Endothelial cell of umbilical vein (primary cell): ENCODE results near the gene NUAK1. TPM values are rescaled to one million over a fixed set of nuclear protein-coding genes. Genes with fewer than 3 reads are reported as not detected.

ENCODE experiments used
- BruUV-seq: library from RNA; stranded (reverse); fragments of 400-500 nt; replicated peaks from 2 replicates; lab custom pipeline; 2021; lab: Mats Ljungman, UMichigan
- CTCF ChIA-PET: fragments of 300-600, 350-600 bp; sonication (Branson Sonifier 250); formaldehyde crosslinking; loops from one replicate; lab custom pipeline; 2021; ENCODE audit warnings: antibody characterized with exemption, inconsistent platforms; lab: Charles Lee
- POLR2A ChIA-PET: fragments of 300-600, 350-600 bp; sonication (Branson Sonifier 250); formaldehyde crosslinking; loops from one replicate; lab custom pipeline; 2021; ENCODE audit warnings: antibody characterized with exemption, inconsistent platforms; lab: Charles Lee
- DNase-seq: peaks from one replicate; pipeline ENCODE4 v3.0.0-alpha.2; 2011; ENCODE audit warnings: low read depth, low spot score
- FAIRE-seq: peaks from 2 replicates; lab custom pipeline; 2011; peaks lifted over from hg19 to GRCh38; lab: Jason Lieb, UNC
- H2AFZ ChIP-seq: 2 replicates; pipeline ENCODE4 v1.6.0; 2012; ENCODE audit warnings: low read depth, low read length, control low read depth, inconsistent platforms
- H3K27ac ChIP-seq: 2 replicates; pipeline ENCODE4 v1.5.1; 2011; ENCODE audit warnings: low read depth, mild to moderate bottlenecking, control low read depth, low read length, moderate library complexity; ENCODE audit not compliant: insufficient read depth
- H3K27me3 ChIP-seq, 2 experiments: 2 replicates each; pipeline versions ENCODE4 v1.6.0 to v1.6.1; 2011; ENCODE audit warnings: low read length in 2 of 2, mixed read lengths in 1 of 2; ENCODE audit not compliant: control insufficient read depth in 2 of 2, insufficient read depth in 2 of 2
- H3K36me3 ChIP-seq, 2 experiments: 2 replicates in 1 of 2; 3 replicates in 1 of 2; pipeline ENCODE4 v1.5.1; 2011; ENCODE audit warnings: low read length in 2 of 2, mild to moderate bottlenecking in 1 of 2, moderate library complexity in 1 of 2; ENCODE audit not compliant: control insufficient read depth in 2 of 2, insufficient read depth in 2 of 2; ENCODE audit errors: extremely low read depth in 1 of 2
- H3K4me1 ChIP-seq: 3 replicates; pipeline ENCODE4 v1.5.1; 2011; ENCODE audit warnings: mild to moderate bottlenecking, low read length; ENCODE audit not compliant: control insufficient read depth, insufficient read depth; ENCODE audit errors: extremely low read depth
- H3K4me2 ChIP-seq: 2 replicates; pipeline ENCODE4 v1.6.1; 2011; ENCODE audit warnings: low read length, control low read depth, mixed read lengths; ENCODE audit not compliant: insufficient read depth
- H3K4me3 ChIP-seq, 3 experiments: fragments of 200-600 bp in 1 of 3; sonication (generic), shearing (Covaris generic) in 1 of 3; replicated peaks in 1 of 3; 2 replicates each; pipeline ENCODE4 v1.5.1; 2011 to 2016; ENCODE audit warnings: control low read depth in 3 of 3, low read length in 3 of 3, mild to moderate bottlenecking in 2 of 3, inconsistent platforms in 1 of 3, low read depth in 1 of 3, moderate library complexity in 1 of 3; ENCODE audit not compliant: insufficient read depth in 1 of 3
- H3K79me2 ChIP-seq: 2 replicates; pipeline ENCODE4 v1.6.0; 2012; ENCODE audit warnings: low read length, inconsistent platforms; ENCODE audit not compliant: control insufficient read depth, insufficient read depth
- H3K9ac ChIP-seq: replicated peaks from 2 replicates; pipeline ENCODE3; 2011; ENCODE audit warnings: low read length, control low read depth; ENCODE audit not compliant: insufficient read depth; ENCODE audit errors: extremely low read depth
- H3K9me1 ChIP-seq: replicated peaks from 3 replicates; pipeline ENCODE4 v1.6.0; 2011; ENCODE audit warnings: mild to moderate bottlenecking, low read length; ENCODE audit not compliant: control insufficient read depth, insufficient read depth; ENCODE audit errors: extremely low read depth
- H3K9me3 ChIP-seq: replicated peaks from 2 replicates; pipeline ENCODE4 v1.5.1; 2012; ENCODE audit warnings: low read length, inconsistent platforms; ENCODE audit not compliant: control insufficient read depth, insufficient read depth
- H4K20me1 ChIP-seq: replicated peaks from 2 replicates; pipeline ENCODE3; 2011; ENCODE audit warnings: mild to moderate bottlenecking, low read length; ENCODE audit not compliant: control insufficient read depth, insufficient read depth; ENCODE audit errors: extremely low read depth
- EZH2 ChIP-seq: IDR thresholded peaks from 2 replicates; pipeline ENCODE4 v1.6.1; 2012; ENCODE audit warnings: borderline replicate concordance, low read depth, mild to moderate bottlenecking, moderate library complexity, low read length, inconsistent platforms; ENCODE audit not compliant: severe bottlenecking
- FOS ChIP-seq: IDR thresholded peaks from 2 replicates; pipeline ENCODE4 v1.6.1; 2011; ENCODE audit warnings: mild to moderate bottlenecking, low read length, moderate library complexity, borderline replicate concordance; ENCODE audit not compliant: insufficient read depth
- GATA2 ChIP-seq: IDR thresholded peaks from 2 replicates; pipeline ENCODE4 v1.7.0; 2011; ENCODE audit warnings: low read depth, mild to moderate bottlenecking, moderate library complexity, mixed read lengths, low read length; ENCODE audit not compliant: insufficient read length, insufficient read depth
- JUN ChIP-seq: IDR thresholded peaks from 2 replicates; pipeline ENCODE4 v1.6.1; 2011; ENCODE audit warnings: borderline replicate concordance, low read depth; ENCODE audit not compliant: insufficient read length, insufficient read depth
- MYC ChIP-seq: IDR thresholded peaks from one replicate; pipeline ENCODE4 v1.6.1; 2011; ENCODE audit warnings: mild to moderate bottlenecking, low read depth, low read length
- POLR2A ChIP-seq: IDR thresholded peaks from 2 replicates; pipeline ENCODE4 v1.6.1; 2012; ENCODE audit warnings: low read depth, mild to moderate bottlenecking, control low read depth, low read length
- POLR2AphosphoS5 ChIP-seq: IDR thresholded peaks from 2 replicates; pipeline ENCODE4 v1.6.1; 2012; ENCODE audit warnings: low read depth, mild to moderate bottlenecking, control low read depth, low read length, moderate library complexity; ENCODE audit not compliant: insufficient read depth
- dilution Hi-C: fragments of 300-500 bp; cut with MboI; formaldehyde crosslinking; loops from one replicate; pipeline ENCODE4 v1.15.0; 2019; ENCODE audit warnings: low sequenced_read_pairs; ENCODE audit not compliant: extremely low pct_ligation_motif_present
- intact Hi-C: fragments of 100-400 bp; cut with micrococcal nuclease; formaldehyde crosslinking; loops from one replicate; pipeline ENCODE4 v1.10.0; 2022
- polyA plus RNA-seq, 4 experiments: library from polyadenylated mRNA; depleted of rRNA in 3 of 4; stranded (reverse) in 3 of 4; unstranded in 1 of 4; fragments of >200 nt; gene quantifications; 2 replicates each; pipeline versions ENCODE4 v1.2.1 to v1.2.3, GENCODE V29; 2011 to 2012; ENCODE audit warnings: missing spikeins in 1 of 4
- total RNA-seq: library from RNA; stranded (reverse); gene quantifications from 2 replicates; pipeline ENCODE4 v1.2.3, GENCODE V29; 2021
- TF ChIP-seq, protein P1 (sequence below), 2 donors: IDR thresholded peaks; 1 replicate in 1 of 2; 2 replicates in 1 of 2; pipeline ENCODE4 v1.5.1; 2011; ENCODE audit warnings: low read length in 2 of 2, mild to moderate bottlenecking in 2 of 2, moderate library complexity in 2 of 2, control low read depth in 1 of 2, inconsistent platforms in 1 of 2, low read depth in 1 of 2; ENCODE audit not compliant: insufficient read depth in 1 of 2; ENCODE audit errors: extremely low read depth in 1 of 2
- TF ChIP-seq, protein P2 (sequence below): IDR thresholded peaks from 2 replicates; pipeline ENCODE4 v1.6.1; 2011; ENCODE audit not compliant: insufficient read depth, insufficient read length

NUAK1 gene
- total and polyA plus RNA-seq, 2 donors (not counting 3 experiments of a cell fraction or from before 2014, with no cell fraction given): 34.2 to 39.7 TPM

DNA sequence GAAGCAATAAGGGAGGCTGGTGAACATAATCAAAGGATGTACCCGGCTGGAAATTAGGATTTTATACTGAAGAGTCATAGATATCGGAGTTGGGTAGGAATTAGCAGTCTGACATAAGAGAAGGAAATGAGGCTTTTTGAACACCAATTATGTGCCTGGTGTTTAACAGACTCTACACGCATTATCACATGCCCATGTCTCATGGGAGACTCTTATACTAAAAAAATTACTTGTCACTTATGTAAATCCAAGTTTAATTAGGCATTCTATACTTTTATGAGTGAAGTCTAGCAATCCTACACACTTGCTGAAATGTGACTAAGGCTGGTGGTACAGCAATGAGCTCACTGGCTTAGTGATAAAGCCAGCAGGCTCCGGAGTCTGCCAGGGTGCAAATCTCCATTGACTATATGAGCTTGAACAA, 93.5 kb downstream of the NUAK1 start:
- ChIA-PET POLR2A (no interaction called here), CTCF (no interaction called here)
- Histone ChIP-seq H3K9ac (no peak overlapping the region), H3K9me1 (no peaks in the 10 kb centered on the region), H3K9me3 (no peaks in the 10 kb centered on the region), H3K27me3 (no peaks in the 10 kb centered on the region), H3K4me3 (no peak overlapping the region), H3K4me1 (no peaks in the 10 kb centered on the region), H3K36me3 (no peaks in the 10 kb centered on the region), H3K27ac (no peak overlapping the region), H3K4me2 (no peak overlapping the region), H4K20me1 (no peaks in the 10 kb centered on the region), H3K79me2 (no peaks in the 10 kb centered on the region), H2AFZ (no peak overlapping the region)
- DNase-seq (no peak), FAIRE-seq (no peak)
- intact Hi-C loops: no loop called here
- BruUV-seq: no TSS peak
- dilution Hi-C loops: no loop called here
- TF ChIP-seq JUN: no peak
- TF ChIP-seq POLR2AphosphoS5: no peak
- no peak for TF ChIP-seq EZH2
- TF ChIP-seq MYC: no peak
- TF ChIP-seq, protein P1, sequence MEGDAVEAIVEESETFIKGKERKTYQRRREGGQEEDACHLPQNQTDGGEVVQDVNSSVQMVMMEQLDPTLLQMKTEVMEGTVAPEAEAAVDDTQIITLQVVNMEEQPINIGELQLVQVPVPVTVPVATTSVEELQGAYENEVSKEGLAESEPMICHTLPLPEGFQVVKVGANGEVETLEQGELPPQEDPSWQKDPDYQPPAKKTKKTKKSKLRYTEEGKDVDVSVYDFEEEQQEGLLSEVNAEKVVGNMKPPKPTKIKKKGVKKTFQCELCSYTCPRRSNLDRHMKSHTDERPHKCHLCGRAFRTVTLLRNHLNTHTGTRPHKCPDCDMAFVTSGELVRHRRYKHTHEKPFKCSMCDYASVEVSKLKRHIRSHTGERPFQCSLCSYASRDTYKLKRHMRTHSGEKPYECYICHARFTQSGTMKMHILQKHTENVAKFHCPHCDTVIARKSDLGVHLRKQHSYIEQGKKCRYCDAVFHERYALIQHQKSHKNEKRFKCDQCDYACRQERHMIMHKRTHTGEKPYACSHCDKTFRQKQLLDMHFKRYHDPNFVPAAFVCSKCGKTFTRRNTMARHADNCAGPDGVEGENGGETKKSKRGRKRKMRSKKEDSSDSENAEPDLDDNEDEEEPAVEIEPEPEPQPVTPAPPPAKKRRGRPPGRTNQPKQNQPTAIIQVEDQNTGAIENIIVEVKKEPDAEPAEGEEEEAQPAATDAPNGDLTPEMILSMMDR (IDR thresholded peaks at IDR 0.05; ENCODE audit: extremely low read depth in 1 of 2, insufficient read depth in 1 of 2, low read depth in 1 of 2, low read length in 2 of 2): no peak
- no peak for TF ChIP-seq GATA2
- TF ChIP-seq FOS: no peak
- TF ChIP-seq, protein P2, sequence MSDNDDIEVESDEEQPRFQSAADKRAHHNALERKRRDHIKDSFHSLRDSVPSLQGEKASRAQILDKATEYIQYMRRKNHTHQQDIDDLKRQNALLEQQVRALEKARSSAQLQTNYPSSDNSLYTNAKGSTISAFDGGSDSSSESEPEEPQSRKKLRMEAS: no peak
- no peak for TF ChIP-seq POLR2A
